Neutrophil (primary cell): ENCODE data around the gene FZR1.

Source experiments
- H3K27ac ChIP-seq: fragments of 200-600 bp; sonication (generic); 2 replicates; pipeline ENCODE4 v1.5.1; 2016; ENCODE audit warnings: mild to moderate bottlenecking, moderate library complexity
- H3K27me3 ChIP-seq: fragments of 200-600 bp; sonication (generic); 2 replicates; pipeline ENCODE4 v1.6.0; 2016; ENCODE audit warnings: mild to moderate bottlenecking
- H3K36me3 ChIP-seq: fragments of 200-600 bp; sonication (generic); 2 replicates; pipeline ENCODE4 v1.5.1; 2017
- H3K4me1 ChIP-seq, 2 experiments: fragments of 200-600 bp in 1 of 2; sonication (generic) in 1 of 2; 1 replicate in 1 of 2; 2 replicates in 1 of 2; pipeline versions ENCODE4 v1.5.1 to v1.6.1; 2013 to 2016; ENCODE audit warnings: low read depth in 1 of 2, low read length in 1 of 2, mild to moderate bottlenecking in 1 of 2, moderate library complexity in 1 of 2; ENCODE audit not compliant: control insufficient read depth in 1 of 2, insufficient read depth in 1 of 2
- H3K4me3 ChIP-seq, 2 experiments: fragments of 200-600 bp in 1 of 2; sonication (generic) in 1 of 2; 1 replicate in 1 of 2; 2 replicates in 1 of 2; pipeline ENCODE4 v1.5.1; 2013 to 2016; ENCODE audit warnings: low read depth in 1 of 2, low read length in 1 of 2, mild to moderate bottlenecking in 1 of 2, moderate library complexity in 1 of 2
- H3K9me3 ChIP-seq: fragments of 200-600 bp; sonication (generic); 2 replicates; pipeline ENCODE4 v1.5.1; 2016
- TF ChIP-seq, protein P1 (sequence below): fragments of 200-600 bp; sonication (generic); IDR thresholded peaks from 2 replicates; pipeline ENCODE4 v1.5.1; 2016; ENCODE audit warnings: antibody characterized with exemption

The FZR1 gene

DNA sequence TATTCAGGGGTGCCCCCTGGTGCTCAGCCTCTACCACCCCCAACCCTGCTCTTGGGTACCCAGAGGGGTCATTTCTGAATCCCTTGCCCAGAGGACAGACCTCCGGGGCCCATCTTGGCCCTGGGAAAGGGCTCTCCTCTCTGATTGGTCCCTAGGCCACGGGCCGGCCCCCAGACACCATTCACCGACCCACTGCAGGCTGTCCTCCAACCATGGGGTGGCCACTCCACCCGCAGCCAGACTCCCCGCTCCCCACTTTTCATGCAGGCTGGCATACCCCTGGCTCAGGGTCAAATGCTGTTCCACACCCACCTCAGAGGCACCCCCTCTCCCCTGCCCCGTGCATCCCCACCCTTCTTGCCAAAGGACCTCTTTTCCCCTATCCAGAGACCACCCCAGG is 40.6 kb upstream of the FZR1 start:
- H3K27ac ChIP-seq: no peak overlapping the region
- TF ChIP-seq, protein P1, sequence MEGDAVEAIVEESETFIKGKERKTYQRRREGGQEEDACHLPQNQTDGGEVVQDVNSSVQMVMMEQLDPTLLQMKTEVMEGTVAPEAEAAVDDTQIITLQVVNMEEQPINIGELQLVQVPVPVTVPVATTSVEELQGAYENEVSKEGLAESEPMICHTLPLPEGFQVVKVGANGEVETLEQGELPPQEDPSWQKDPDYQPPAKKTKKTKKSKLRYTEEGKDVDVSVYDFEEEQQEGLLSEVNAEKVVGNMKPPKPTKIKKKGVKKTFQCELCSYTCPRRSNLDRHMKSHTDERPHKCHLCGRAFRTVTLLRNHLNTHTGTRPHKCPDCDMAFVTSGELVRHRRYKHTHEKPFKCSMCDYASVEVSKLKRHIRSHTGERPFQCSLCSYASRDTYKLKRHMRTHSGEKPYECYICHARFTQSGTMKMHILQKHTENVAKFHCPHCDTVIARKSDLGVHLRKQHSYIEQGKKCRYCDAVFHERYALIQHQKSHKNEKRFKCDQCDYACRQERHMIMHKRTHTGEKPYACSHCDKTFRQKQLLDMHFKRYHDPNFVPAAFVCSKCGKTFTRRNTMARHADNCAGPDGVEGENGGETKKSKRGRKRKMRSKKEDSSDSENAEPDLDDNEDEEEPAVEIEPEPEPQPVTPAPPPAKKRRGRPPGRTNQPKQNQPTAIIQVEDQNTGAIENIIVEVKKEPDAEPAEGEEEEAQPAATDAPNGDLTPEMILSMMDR: no peak
- peaks cover 36% of the 10 kb centered on the region for H3K36me3 ChIP-seq
- no peaks in the 10 kb centered on the region for H3K4me1 ChIP-seq
- no peaks in the 10 kb centered on the region for H3K9me3 ChIP-seq
- H3K4me3 ChIP-seq: no peak overlapping the region
- H3K27me3 ChIP-seq: no peaks in the 10 kb centered on the region

DNA sequence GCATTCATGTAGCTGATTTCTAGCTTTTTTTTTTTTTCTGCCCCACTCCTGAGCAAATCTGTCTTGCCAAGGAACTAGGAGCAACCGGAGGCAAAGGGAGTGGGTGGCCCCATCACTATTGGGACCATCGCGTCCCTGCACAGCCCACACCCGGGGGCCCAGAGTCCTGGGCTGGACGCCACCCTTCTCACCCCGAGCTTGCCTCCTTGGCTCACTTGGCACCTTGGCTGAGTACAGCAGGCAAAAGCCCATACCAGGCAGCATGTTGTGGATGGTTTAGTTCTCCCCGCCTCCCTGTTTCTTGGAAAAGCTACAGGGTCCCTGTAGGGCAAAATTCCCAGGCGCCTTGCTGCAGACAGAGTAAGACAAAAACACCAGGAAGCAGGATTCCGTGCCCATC is 39.5 kb upstream of the FZR1 start:
- H3K27ac ChIP-seq: no peak overlapping the region
- TF ChIP-seq, protein P1: no peak

GRCh38 chr19:3467437-3468198 is 38.5 kb upstream of the FZR1 start:
- Histone ChIP-seq H3K27ac (no peak overlapping the region), H3K27me3 (no peaks in the 10 kb centered on the region), H3K9me3 (no peaks in the 10 kb centered on the region), H3K4me3 (no peak overlapping the region), H3K4me1 (no peaks in the 10 kb centered on the region), H3K36me3 (peaks cover 28% of the 10 kb centered on the region)
- TF ChIP-seq, protein P1: no peak

More for the DNA sequence above, 39.5 kb upstream of the FZR1 start:
- Histone ChIP-seq H3K9me3 (no peaks in the 10 kb centered on the region), H3K4me1 (no peaks in the 10 kb centered on the region), H3K36me3 (peaks cover 31% of the 10 kb centered on the region), H3K27me3 (no peaks in the 10 kb centered on the region), H3K4me3 (no peak overlapping the region)

DNA sequence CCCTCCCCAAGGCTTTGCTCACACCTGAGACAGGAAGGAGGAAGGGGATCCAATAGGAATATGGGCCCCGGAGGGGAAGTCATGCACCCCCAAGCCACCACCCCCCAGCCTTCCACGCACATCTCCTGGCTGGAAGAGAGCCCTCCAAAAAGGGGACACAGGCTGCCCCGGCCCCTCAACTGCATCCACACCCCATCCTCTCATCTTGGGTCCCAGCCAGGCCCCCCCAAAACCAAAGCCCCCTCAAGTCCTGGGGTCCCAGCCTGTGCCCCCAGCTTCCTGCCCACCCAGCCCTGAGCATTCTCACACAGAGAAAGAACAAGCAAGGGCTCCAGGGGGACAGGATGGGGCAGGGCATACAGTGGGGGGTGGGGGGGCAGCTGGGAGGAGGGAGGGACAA is 37.9 kb upstream of the FZR1 start:
- no peak overlapping the region for H3K4me3 ChIP-seq
- TF ChIP-seq, protein P1: no peak
- H3K27me3 ChIP-seq: no peaks in the 10 kb centered on the region
- no peaks in the 10 kb centered on the region for H3K4me1 ChIP-seq
- H3K27ac ChIP-seq: no peak overlapping the region
- H3K36me3 ChIP-seq: peaks cover 22% of the 10 kb centered on the region
- H3K9me3 ChIP-seq: no peaks in the 10 kb centered on the region

GRCh38 chr19:3469638-3470499 is 36.2 kb upstream of the FZR1 start:
- H3K4me1 ChIP-seq: no peaks in the 10 kb centered on the region
- H3K27me3 ChIP-seq: no peaks in the 10 kb centered on the region
- peaks cover 5% of the 10 kb centered on the region for H3K36me3 ChIP-seq
- no peaks in the 10 kb centered on the region for H3K9me3 ChIP-seq
- TF ChIP-seq, protein P1: no peak
- no peak overlapping the region for H3K27ac ChIP-seq
- no peak overlapping the region for H3K4me3 ChIP-seq
